CD4-positive, alpha-beta T cell treated with Interleukin-10 for 1 hour (primary cell): ENCODE data around the gene NEDD4L.
"Not testable (repeated sequence)": the region's sequence is repeated elsewhere in the genome, so short reads cannot be mapped to it uniquely, and the experiment has no call there.

Experiments used
- DNase-seq: peaks from one replicate; pipeline ENCODE4 v3.0.0-alpha.2; 2020

NEDD4L gene

GRCh38 chr18:58027341-58027740, 16.7 kb upstream of the NEDD4L start:
- no peak for DNase-seq

DNA sequence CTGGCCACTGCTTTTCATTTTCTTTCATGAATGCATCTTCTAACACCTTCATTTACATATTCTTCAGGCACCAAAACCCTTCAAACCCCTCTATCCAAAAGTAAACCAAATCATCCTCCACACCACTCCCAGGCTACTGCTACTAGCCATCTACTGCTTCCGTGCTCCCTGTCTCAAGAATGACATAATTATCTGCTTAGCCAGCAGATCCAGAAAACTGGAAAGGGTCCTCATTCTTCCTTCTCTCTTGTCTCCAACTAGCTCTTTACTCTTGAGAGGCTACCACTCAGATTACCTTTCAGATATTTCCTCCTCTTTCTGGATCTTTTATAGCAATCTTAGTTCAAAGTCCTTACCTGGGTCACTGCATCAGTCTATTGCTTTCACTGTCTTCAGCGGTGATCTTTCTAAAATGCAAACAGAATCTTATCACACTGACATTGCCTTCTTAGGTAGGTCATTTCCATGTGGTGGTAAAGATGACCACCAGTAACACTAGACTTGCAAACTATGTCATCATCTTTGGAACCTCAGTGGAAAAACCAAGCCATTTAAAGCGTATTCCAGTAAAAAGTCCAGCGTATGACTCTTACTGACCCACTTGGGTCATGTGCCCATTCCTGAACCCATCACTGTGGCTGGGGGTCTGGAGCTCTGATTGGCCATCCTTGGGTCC, 15.8 kb upstream of the NEDD4L start:
- DNase-seq: no peak

DNA sequence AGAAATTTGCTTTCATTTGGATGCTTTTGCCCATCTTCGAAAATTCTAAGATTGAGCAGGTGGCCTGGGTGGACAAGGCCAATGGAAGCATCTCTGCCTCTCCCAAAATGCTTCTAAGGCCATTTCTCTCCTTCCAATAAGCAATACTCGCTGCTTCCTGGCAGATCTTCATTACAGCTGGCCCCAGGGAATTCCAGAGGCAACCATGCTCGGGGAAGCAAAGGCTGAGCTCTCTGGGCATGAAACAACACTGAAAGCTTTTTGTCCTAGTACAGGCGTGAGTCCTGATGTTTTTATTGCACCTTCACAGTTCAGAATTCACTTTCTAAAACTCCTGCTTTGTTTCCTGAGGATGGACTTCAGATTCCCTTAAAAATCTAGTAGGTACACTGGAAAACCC, 11.8 kb upstream of the NEDD4L start:
- no peak for DNase-seq

GRCh38 chr18:58033216-58033615, 10.8 kb upstream of the NEDD4L start:
- DNase-seq: no peak

GRCh38 chr18:58034370-58034769, 9.7 kb upstream of the NEDD4L start:
- DNase-seq: no peak

GRCh38 chr18:58037163-58037562, 6.9 kb upstream of the NEDD4L start:
- no peak for DNase-seq

DNA sequence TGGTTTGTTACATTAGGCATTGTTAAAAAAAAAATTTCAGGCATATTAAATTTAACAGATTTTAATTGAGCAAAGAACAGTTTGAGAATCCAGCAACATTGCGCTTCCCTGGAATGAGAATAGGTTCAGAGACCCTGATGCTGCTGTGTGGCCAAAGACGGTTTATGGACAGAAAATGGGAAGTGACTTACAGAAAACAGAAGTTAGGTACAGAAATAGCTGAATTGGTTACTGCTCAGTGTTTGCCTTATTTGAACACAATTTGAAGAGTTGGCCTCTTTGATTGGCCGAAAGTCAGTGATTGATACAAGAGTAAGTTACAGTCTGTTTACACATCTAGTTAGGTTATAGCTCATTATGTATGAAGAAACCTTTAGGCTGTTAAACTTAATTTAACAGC, 6.0 kb upstream of the NEDD4L start:
- DNase-seq: no peak

GRCh38 chr18:58041633-58042032, 2.4 kb upstream of the NEDD4L start:
- no peak for DNase-seq

DNA sequence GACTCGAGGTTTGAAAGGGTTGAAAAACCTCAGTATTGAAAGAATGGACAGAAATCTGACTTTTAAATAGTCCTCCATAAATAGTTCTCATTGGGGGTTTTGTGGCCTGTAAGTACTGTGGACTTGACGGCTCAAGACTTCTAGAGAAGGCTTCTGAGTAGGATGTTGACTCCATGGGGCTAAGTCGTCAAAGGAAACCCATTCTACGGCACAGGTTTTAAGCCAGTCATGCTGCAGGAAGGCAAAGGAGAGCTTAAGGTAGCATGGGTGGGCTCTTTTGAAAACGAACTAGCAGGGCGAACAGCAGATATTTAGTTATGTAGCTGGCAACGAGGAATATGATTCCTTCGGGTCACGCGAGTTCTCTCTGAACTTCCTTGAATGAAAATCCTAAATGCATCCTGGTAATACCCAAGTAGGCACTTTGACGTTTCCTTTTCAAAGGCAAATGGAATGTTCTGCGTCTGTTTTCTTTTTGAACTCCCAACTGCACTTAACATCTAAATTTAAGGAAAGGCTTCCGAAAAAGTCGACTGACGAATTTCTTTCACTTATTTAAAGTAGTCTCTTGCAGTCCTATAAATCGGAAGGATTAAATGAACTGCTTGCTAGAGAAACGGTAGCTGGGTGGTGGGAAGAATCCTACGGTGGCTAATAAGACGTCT, 1.1 kb upstream of the NEDD4L start:
- DNase-seq: no peak

GRCh38 chr18:58044370-58045241, 580 bp downstream of the NEDD4L start:
- peak; percentile 39 for DNase-seq

- DNase-seq: peak; percentile 13
Measured at GRCh38 chr18:58045242-58046092, 1.4 kb downstream of the NEDD4L start.

DNA sequence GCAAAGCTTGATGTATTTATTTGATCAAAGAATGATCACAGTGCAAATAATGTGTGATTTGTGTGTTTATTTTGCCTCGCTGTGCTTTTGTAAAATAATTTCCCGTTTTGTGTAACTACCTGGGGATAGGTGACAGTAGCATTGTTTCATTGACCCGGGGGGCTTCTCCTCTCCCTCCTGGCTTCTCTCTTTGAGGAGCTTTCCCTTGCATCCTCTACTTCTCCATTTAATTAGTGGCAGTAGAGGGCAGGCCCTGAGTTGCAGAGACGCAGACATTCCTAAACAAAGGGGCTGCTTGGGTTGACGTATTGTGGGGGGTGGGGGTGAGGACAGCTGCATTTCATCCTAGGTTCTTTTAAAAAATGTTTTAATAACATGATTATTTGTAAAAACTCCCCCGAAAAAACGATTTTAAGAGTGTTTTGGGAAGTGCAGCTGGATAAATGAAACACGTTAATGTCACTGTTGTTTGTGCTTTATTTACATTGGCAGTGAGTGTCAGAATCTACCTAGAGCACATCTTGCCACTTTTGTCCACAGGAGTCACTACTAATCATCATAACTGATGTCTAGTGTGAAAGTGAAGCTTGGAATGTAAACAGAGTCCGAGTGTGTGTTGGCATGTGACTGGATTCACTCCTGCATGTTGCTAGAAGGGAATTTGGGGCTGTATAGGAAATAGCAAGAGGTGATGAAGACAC, 2.2 kb downstream of the NEDD4L start:
- DNase-seq: no peak

GRCh38 chr18:58046794-58047555, 2.9 kb downstream of the NEDD4L start:
- no peak for DNase-seq

GRCh38 chr18:58047556-58047882, 3.5 kb downstream of the NEDD4L start:
- no peak for DNase-seq

- no peak for DNase-seq
Measured at GRCh38 chr18:58048081-58048642, 4.1 kb downstream of the NEDD4L start.

GRCh38 chr18:58049000-58049688, 5.1 kb downstream of the NEDD4L start:
- no peak for DNase-seq

- DNase-seq: not testable (repeated sequence)
Measured at GRCh38 chr18:58050963-58051362, 6.9 kb downstream of the NEDD4L start.

- DNase-seq: no peak
Measured at GRCh38 chr18:58051765-58052460, 7.9 kb downstream of the NEDD4L start.

DNA sequence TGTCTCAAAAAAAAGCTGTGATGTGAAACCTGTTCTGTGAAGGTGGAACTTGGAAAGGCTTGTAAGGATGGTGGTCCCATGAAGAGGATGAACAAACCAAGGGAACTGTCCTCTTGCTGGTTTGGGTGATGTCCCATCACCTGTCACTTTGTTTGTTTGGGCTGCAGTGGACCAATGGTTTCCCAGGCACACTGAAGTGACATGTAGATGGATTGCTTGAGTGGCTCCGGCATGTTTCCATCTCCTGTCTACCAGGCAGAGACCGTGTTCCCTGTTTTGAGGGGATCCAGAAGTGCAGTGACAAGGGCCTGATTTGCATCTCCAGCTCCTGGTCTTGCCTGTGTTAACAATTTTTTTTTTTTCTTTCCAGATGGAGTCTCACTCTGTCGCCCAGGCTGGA, 8.9 kb downstream of the NEDD4L start:
- DNase-seq: no peak
